CD4-positive, alpha-beta T cell (primary cell): ENCODE measurements around the gene CREBL2. TPM values are rescaled to one million over a fixed set of nuclear protein-coding genes. Genes with fewer than 3 reads are reported as not detected.

Experiments
- ATAC-seq: fragments of 200-7000 bp; cut with Tn5 transposase; one replicate; pipeline ENCODE4 v1.10.0; 2022; ENCODE audit warnings: mild to moderate bottlenecking; ENCODE audit not compliant: poor library complexity
- CTCF ChIA-PET: fragments of 350-600 bp; sonication (Branson Sonifier 250); formaldehyde crosslinking; loops from one replicate; lab custom pipeline; 2021; ENCODE audit warnings: antibody characterized with exemption, inconsistent platforms; lab: Charles Lee
- POLR2A ChIA-PET: fragments of 350-600 bp; sonication (Branson Sonifier 250); formaldehyde crosslinking; loops from one replicate; lab custom pipeline; 2021; ENCODE audit warnings: antibody characterized with exemption, inconsistent platforms; lab: Charles Lee
- DNase-seq, 14 experiments: peaks; one replicate each; pipeline ENCODE4 v3.0.0-alpha.2; 2013 to 2020; ENCODE audit warnings: mixed read lengths in 2 of 14
- H3K27ac ChIP-seq, 2 donors: one replicate each; pipeline versions ENCODE4 v1.5.1 to v1.7.0; 2013; ENCODE audit warnings: low read length in 2 of 2, low read depth in 1 of 2, mild to moderate bottlenecking in 1 of 2
- H3K27me3 ChIP-seq, 2 experiments: 1 replicate in 1 of 2; 2 replicates in 1 of 2; pipeline versions ENCODE4 v1.6.1 to v1.7.0; 2013; ENCODE audit warnings: low read length in 2 of 2, control low read depth in 1 of 2, mild to moderate bottlenecking in 1 of 2, moderate library complexity in 1 of 2; ENCODE audit not compliant: insufficient read depth in 2 of 2, control insufficient read depth in 1 of 2
- H3K36me3 ChIP-seq: one replicate; pipeline ENCODE4 v1.6.1; 2013; ENCODE audit warnings: low read length, control low read depth; ENCODE audit not compliant: insufficient read depth
- H3K4me1 ChIP-seq: one replicate; pipeline ENCODE4 v1.6.1; 2013; ENCODE audit warnings: low read length, control low read depth; ENCODE audit not compliant: insufficient read depth
- H3K4me3 ChIP-seq: one replicate; pipeline ENCODE4 v1.5.1; 2013; ENCODE audit warnings: mild to moderate bottlenecking, low read length, moderate library complexity
- H3K9me3 ChIP-seq, 2 experiments: 1 replicate in 1 of 2; 2 replicates in 1 of 2; pipeline versions ENCODE4 v1.6.1 to v1.7.0; 2013; ENCODE audit warnings: low read length in 2 of 2, mild to moderate bottlenecking in 2 of 2, control low read depth in 1 of 2, moderate library complexity in 1 of 2; ENCODE audit not compliant: control insufficient read depth in 1 of 2, insufficient read depth in 1 of 2
- H3K27ac Mint-ChIP-seq: one replicate; pipeline ENCODE4 v1.8.0; 2020; ENCODE audit warnings: mixed read lengths
- H3K27me3 Mint-ChIP-seq: one replicate; pipeline ENCODE4 v1.8.0; 2021; ENCODE audit warnings: mixed read lengths
- H3K36me3 Mint-ChIP-seq: one replicate; pipeline ENCODE4 v1.8.0; 2021; ENCODE audit warnings: low read depth, mixed read lengths
- H3K4me1 Mint-ChIP-seq: one replicate; pipeline ENCODE4 v1.8.0; 2021; ENCODE audit warnings: low read depth, mixed read lengths
- H3K4me3 Mint-ChIP-seq: one replicate; pipeline ENCODE4 v1.8.0; 2020; ENCODE audit warnings: mild to moderate bottlenecking, mixed read lengths
- H3K9me3 Mint-ChIP-seq: one replicate; pipeline ENCODE4 v1.8.0; 2020; ENCODE audit warnings: mixed read lengths
- CTCF ChIP-seq: fragments of 200-600 bp; IDR thresholded peaks from one replicate; pipeline ENCODE4 v1.8.0; 2022; ENCODE audit warnings: antibody characterized with exemption, mild to moderate bottlenecking
- intact Hi-C, 2 experiments: fragments of 100-400 bp; cut with DNase I in 1 of 2; cut with micrococcal nuclease in 1 of 2; formaldehyde crosslinking; loops; one replicate each; pipeline versions ENCODE4 v1.15.1 to v1.9.0; 2023 to 2025; cut with DNase I, micrococcal nuclease
- total RNA-seq, 174 experiments: library from RNA in 2 of 174; stranded (reverse) in 2 of 174; gene quantifications; one replicate each; pipeline ENCODE4 v1.2.3 and lab custom pipeline; 2021 to 2026

CREBL2 gene
- total RNA-seq, 2 experiments from 2014 or later: 9.5 to 12.6 TPM

GRCh38 chr12:12609692-12610091, 2.0 kb upstream of the CREBL2 start:
- POLR2A ChIA-PET: interaction anchor here (1.7 kb wide), 1 partner anchor 105 kb away, joined by 5 read pairs; no protein-coding TSS in a partner anchor

GRCh38 chr12:12610711-12611110, 965 bp upstream of the CREBL2 start:
- Histone ChIP-seq H3K9me3 (no peaks in the 10 kb centered on the region), H3K27me3 (no peaks in the 10 kb centered on the region), H3K36me3 (peaks cover 7% of the 10 kb centered on the region), H3K27ac (peak overlapping the region; percentile 92 to 97), H3K4me3 (peak overlapping the region; percentile 80), H3K4me1 (peaks cover 47% of the 10 kb centered on the region)
- ChIA-PET POLR2A (interaction anchor here (0.8 to 4.3 kb wide), 10 partner anchors 9 to 254 kb away, joined by 3 to 34 read pairs (median 10); partner anchors contain the start of genes BORCS5 and DUSP16), CTCF (no interaction called here)
- TF ChIP-seq CTCF: no peak
- DNase-seq (no peak), ATAC-seq (no peak)
- Mint-ChIP-seq H3K27ac (peak overlapping the region; percentile 98), H3K4me1 (peaks cover 63% of the 10 kb centered on the region), H3K36me3 (peaks cover 31% of the 10 kb centered on the region), H3K27me3 (no peaks in the 10 kb centered on the region), H3K4me3 (peak overlapping the region; percentile 91), H3K9me3 (no peaks in the 10 kb centered on the region)
- intact Hi-C loops: loop anchor here (1.0 to 5.0 kb wide), 3 partner anchors 117 to 253 kb away; partner anchors contain the start of gene BORCS5 (in 2 of the 2)

More at GRCh38 chr12:12609692-12610091, 2.0 kb upstream of the CREBL2 start:
- TF ChIP-seq CTCF: no peak
- no peak for DNase-seq
- peaks cover 28% of the 10 kb centered on the region for H3K36me3 Mint-ChIP-seq
- peaks cover 61% of the 10 kb centered on the region for H3K4me1 Mint-ChIP-seq
- peak overlapping the region; percentile 17 for H3K4me3 Mint-ChIP-seq
- H3K27me3 Mint-ChIP-seq: no peaks in the 10 kb centered on the region
- H3K27ac Mint-ChIP-seq: peak overlapping the region; percentile 45
- Histone ChIP-seq H3K36me3 (peaks cover 3% of the 10 kb centered on the region), H3K27ac (no peak overlapping the region), H3K9me3 (no peaks in the 10 kb centered on the region), H3K4me3 (no peak overlapping the region), H3K4me1 (peaks cover 37% of the 10 kb centered on the region), H3K27me3 (no peaks in the 10 kb centered on the region)
- no peak for ATAC-seq
- CTCF ChIA-PET: no interaction called here
- intact Hi-C loops: loop anchor here (5.0 kb wide), 2 partner anchors 118 to 252 kb away; partner anchors contain the start of gene BORCS5 (in 2 of the 2)
- no peaks in the 10 kb centered on the region for H3K9me3 Mint-ChIP-seq

GRCh38 chr12:12612358-12612757, 682 bp downstream of the CREBL2 start:
- Mint-ChIP-seq H3K4me3 (peak overlapping the region; percentile 91), H3K4me1 (peaks cover 71% of the 10 kb centered on the region), H3K9me3 (no peaks in the 10 kb centered on the region), H3K36me3 (peaks cover 44% of the 10 kb centered on the region), H3K27me3 (no peaks in the 10 kb centered on the region), H3K27ac (peak overlapping the region; percentile 98)
- POLR2A ChIA-PET: interaction anchor here (0.6 to 4.3 kb wide), 17 partner anchors 9 to 262 kb away, joined by 3 to 34 read pairs (median 5); partner anchors contain the start of genes BORCS5, DUSP16 and MANSC1
- TF ChIP-seq CTCF: no peak
- CTCF ChIA-PET: interaction anchor here (0.7 kb wide), 1 partner anchor 235 kb away, joined by 3 read pairs; no protein-coding TSS in a partner anchor
- Histone ChIP-seq H3K27ac (peak overlapping the region; percentile 92 to 97), H3K36me3 (peaks cover 7% of the 10 kb centered on the region), H3K27me3 (no peaks in the 10 kb centered on the region), H3K9me3 (no peaks in the 10 kb centered on the region), H3K4me3 (peak overlapping the region; percentile 80), H3K4me1 (peaks cover 56% of the 10 kb centered on the region)
- peak; percentile 21 for ATAC-seq
- intact Hi-C loops: loop anchor here (1.0 to 5.0 kb wide), 6 partner anchors 10 to 255 kb away; partner anchors contain the start of genes BORCS5 (in 2 of the 2) and DUSP16 (in 1 of the 2)
- DNase-seq: peak in 4 of 14 experiments; percentile 21 to 66 (median 60)
